HG02885 (cell line): ENCODE data around the gene AUTS2.
A peak's percentile ranks its signal among the peaks of the same experiment; 100 is the strongest.

Source experiments
- ATAC-seq: cut with Tn5 transposase; IDR thresholded peaks from one replicate; pipeline ENCODE4 v1.9.1; 2021; ENCODE audit warnings: mild to moderate bottlenecking; ENCODE audit not compliant: unreplicated experiment, poor library complexity

The AUTS2 gene

DNA sequence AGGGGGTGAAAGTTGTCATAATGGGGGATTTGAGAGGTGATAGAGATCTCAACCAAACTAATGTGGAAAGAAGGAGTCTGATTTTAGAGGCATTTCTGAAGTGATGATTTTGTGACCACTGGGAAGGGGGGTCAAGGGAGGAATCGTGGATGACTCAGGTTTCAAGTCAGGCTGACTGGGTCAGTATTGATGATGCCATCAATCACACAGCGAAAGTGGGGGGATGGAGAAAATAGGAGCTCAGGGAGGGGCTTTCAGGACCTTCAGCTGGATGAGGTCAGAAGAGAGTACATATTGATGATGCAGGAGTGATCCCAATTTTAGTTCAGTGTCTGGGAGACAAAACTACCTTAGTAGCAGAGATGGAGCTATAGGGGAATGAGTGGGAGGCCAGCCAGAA is 852.5 kb downstream of the AUTS2 start:
- no peak for ATAC-seq

- ATAC-seq: no peak
Observed at GRCh38 chr7:70455925-70456324, 857.6 kb downstream of the AUTS2 start.

- peak; percentile 54 for ATAC-seq
Observed at GRCh38 chr7:70456719-70457118, 858.4 kb downstream of the AUTS2 start.

DNA sequence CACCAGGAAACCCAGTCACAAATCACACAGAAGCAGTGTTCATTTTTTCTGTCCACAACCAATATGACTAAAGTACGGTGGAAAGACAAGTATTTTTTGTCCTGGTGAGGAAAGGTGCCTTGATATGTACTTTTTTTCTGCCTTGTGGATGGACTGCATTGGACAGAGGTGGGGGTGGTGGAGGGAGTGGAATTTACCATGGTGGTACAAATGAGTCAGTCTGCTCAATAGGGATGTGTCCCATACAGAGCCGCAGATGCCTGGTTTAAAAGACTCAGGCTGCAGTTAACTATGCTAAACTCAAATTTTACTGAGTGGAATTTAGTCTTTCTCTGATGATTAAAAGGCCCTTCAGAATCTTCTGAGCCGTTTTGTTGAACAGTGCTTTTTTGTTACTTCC is 859.2 kb downstream of the AUTS2 start:
- ATAC-seq: no peak

GRCh38 chr7:70457883-70458680 is 859.8 kb downstream of the AUTS2 start:
- no peak for ATAC-seq

GRCh38 chr7:70458745-70459144 is 860.5 kb downstream of the AUTS2 start:
- ATAC-seq: no peak

- no peak for ATAC-seq
Observed at GRCh38 chr7:70459546-70459945, 861.3 kb downstream of the AUTS2 start.

DNA sequence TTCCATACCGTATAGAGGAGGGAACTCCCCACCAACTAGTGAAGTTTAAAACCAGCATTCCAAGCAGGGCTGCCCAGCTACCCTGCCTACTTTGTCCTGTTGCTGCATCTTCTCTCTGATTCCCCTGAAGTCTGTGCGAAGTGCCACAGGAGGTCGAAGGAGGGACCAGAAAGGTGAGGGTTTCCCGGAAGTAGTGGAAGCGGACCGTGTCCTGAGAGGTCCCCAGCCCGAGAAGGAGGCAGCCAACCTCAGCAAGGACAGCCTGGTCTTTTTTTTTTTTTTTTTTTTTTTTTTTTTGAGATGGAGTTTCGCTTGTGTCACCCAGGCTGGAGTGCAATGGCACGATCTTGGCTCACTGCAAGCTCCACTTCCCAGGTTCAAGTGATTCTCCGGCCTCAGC is 861.8 kb downstream of the AUTS2 start:
- no peak for ATAC-seq

DNA sequence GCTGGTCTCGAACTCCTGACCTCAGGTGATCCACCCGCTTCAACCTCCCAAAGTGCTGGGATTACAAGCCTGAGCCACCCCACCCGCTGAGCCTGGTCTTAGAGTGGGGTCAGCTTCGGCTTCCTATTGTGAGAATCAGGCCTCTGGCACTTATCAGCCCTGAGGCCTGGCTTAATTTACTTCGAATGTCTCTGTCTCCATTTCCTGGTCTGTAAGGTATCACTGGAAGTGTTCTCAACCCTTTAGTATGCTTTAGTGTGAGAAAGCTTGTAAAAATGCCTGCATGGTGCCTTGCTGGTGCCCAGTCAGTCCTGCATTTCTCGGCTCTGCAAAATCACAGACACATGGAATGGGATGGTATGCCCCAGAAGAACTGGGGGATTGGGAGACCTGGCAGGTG is 862.3 kb downstream of the AUTS2 start:
- no peak for ATAC-seq

DNA sequence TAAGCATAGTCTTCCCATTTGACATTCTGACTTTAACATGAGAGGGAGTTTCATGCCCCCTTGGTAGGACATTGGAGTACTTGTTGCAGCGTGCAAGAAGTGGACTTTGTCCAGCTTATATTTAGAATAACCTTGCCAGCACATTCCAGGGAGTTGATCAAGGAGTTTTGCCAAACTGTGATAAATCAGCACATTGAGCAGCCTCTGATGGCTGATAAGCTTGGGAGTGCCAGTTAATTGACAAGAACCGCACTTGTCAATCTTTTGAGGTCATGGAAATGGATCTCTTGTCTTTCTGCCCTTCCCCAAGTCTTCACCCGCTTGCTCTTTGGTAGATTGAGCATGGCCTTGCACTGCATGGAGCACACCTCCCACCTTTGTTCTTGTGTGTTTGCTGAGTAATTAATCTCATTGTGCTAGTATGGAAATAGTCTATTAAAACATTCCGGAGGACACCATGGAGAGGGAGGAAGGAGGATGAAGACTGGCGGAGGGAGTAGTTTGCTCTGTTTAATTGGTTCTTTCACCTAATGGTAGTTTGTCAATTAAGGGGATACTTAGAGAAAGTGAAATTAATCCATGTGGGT is 865.2 kb downstream of the AUTS2 start:
- ATAC-seq: no peak

DNA sequence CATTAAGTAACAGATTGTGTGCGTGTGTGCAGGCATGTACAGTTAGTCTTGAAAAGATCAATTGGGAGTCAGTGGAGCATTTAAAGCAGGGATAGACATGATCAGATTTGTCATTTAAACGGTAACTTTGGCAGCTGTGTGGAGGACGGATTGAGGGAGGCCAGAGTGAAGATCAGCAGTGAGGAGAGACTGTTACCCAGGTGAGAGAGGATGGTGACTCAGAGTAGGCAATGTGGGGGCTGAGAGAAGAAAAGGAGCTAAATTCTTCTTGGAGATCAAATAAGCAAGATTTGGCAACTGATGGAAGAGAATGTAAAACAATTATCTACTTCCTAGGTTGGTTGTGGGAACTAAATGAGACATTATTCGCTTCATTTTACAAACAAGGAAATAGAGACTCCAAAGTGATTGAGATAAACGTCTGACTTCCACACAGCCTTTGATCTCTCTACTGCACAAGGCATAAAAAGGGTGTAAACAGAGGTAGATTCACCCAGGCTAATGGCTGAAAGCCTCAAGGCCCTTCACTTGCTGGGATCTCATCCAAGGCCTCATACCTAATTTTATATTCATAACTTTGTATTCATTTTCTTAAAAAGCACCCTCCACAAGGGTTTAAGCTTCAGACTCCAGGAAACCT is 868.6 kb downstream of the AUTS2 start:
- ATAC-seq: no peak

DNA sequence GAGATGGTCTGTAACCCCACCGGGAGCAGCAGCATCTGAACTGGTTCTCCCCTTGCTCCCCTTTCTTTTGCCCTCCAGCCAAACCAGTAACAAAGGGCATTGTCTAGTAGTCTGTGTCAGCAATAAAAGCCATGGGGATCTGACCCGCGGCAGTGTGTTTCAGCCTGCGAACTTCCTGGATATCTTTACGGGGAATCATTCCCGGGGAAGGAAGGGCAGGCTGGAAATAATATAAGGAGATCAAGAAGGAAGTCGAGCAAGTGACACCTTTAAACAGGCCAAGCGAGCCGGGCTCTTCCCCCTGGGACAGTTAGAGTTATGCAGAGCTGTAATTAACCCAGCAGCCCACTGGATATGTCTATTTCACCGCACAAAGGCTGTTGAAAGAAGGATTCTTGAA is 872.5 kb downstream of the AUTS2 start:
- ATAC-seq: no peak

DNA sequence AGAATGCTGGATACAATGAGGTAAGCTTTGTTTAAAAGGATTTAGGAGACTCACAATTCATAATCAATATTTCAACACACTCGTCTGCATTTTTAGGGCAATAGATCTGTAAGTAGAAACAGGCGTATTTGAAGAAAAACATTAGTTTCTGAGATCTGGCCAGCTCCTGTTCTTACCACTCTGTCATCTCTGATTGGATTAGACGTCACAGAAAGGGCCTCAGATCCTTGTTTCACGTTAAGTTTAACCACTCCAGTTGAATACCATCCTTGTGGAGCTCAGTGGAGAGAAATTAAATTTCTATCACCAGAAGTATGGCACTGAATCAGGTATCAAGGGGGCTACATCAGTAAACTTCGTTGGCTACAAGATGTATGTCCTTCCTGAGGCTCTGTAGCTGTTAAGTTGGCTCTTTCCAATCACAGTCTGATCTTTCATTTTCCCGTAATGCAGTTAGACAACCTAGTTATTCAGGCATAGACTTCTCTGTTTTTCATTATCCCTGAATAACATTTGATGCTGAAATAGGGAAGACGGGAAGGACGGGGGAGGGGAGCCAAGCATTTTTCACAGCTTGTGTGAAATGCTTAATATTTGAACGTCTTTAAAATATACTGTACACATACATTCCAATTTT is 874.4 kb downstream of the AUTS2 start:
- ATAC-seq: no peak

GRCh38 chr7:70474639-70475234 is 876.5 kb downstream of the AUTS2 start:
- ATAC-seq: no peak

DNA sequence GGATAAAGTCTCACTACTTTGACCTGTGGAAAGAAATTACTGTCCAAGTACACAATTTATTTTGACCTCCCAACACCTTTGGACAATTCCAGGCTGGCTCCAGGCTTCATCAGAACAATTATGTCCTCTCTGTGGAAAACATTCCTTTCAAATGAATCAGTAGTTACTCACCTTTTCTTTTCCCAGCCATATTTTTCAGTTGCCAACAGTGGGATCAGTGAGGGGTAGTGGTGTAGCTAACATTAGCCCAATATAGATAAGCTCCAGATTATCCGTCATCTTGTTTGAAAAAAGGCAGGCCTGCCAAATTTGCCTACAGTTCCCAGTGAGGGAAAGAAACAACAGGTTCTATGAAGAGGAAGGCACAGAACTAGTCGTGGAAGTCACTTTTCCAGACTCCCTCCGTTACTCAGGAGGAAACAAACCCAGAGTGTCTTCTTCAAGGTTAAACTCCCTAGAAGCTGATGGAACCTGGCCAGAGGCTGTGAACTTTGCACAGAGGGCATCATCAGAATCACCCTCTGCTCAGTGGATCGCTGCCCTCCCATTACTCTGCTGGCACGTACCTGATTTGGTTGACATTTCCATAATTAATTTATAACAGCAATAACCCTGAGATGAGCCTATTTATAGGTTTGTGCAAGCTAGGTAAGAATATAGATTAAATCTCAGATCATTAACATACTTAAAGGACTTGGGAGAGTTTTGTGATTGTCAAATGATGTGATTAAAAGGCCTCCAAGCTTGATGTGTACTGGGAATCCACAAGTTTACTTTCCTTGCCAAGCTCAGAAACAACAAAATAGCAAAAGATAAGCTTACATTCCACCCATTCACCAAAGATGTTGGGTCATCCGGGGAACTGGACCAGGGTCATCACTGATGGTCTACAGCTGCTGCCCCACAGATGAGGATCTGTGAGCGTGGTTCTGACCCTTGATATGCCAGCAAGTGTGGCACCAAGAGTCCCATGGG is 879.0 kb downstream of the AUTS2 start:
- no peak for ATAC-seq

GRCh38 chr7:70479153-70480021 is 881.1 kb downstream of the AUTS2 start:
- no peak for ATAC-seq

DNA sequence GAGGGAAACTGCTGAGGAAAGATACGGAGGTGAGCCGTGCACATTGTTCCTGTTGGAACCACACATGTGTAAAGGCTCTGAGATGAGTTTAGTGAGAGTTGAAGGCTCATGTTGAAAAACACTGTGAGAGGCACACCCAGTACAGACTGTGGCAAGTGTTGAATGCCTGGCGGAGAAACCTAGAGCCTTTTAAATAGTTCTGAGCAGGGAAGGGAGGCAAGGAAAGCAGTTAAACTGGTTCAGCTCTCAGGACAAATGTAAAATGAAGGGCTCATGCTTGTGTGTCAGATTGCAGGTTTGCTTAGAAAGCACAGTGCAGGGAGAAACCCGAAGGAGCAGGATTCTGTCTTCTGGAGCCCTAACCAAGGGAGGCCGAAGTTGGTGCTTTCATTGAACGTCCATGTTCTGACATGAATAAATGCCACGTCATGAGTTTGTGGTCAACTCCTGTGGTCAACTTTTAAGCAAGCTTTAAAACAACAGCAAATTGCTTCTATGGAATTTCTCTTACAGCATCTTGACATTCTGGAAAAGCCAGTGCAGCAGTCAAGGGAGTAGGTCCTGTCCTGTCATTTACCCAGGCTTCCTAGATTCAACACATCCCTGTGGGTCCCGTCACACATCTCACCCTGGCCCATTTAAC is 882.8 kb downstream of the AUTS2 start:
- no peak for ATAC-seq

DNA sequence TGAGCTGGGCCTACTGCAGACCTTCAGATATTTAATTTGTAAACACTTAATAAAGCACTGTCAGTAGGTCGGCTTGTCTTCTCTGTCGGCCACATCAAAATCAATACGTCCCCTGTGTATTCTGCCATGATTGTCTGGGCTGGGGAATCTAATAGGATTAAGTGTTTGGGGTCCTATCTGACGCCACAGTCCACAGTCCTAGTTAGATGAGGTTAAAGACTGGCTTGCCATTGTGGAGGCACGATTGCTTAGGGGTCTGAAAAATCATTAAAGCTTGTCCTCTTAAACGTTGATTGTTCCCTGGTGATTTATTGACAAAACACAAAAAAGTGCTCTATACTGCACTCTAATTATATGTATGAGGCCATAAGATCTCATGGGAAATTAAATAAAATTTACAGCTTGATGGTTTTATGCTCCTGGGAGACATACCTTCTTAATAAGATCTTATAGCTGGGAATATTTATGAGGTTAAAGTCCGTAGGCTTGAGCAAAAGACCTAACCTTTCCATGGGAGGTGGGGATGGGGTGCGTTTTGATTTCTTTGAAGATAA is 883.4 kb downstream of the AUTS2 start:
- ATAC-seq: no peak
